Transverse colon (tissue), 4 donors: ENCODE measurements around the gene RAB30. TPM values are rescaled to one million over a fixed set of nuclear protein-coding genes. Genes with fewer than 3 reads are reported as not detected.

ENCODE experiments used
- DNase-seq: peaks from one replicate; pipeline ENCODE4 v3.0.0-alpha.2; 2019
- H3K27ac ChIP-seq, 4 donors: fragments of 200-600 bp; sonication (generic); 2 replicates each; pipeline ENCODE4 v1.5.1; 2016 to 2018; ENCODE audit warnings: inconsistent platforms in 4 of 4
- H3K27me3 ChIP-seq: fragments of 200-600 bp; sonication (generic); 2 replicates; pipeline ENCODE4 v1.5.1; 2017; ENCODE audit warnings: inconsistent platforms
- H3K36me3 ChIP-seq, 4 donors: fragments of 200-600 bp; sonication (generic); 2 replicates each; pipeline ENCODE4 v1.5.1; 2017 to 2019; ENCODE audit warnings: inconsistent platforms in 4 of 4
- H3K4me1 ChIP-seq, 4 donors: fragments of 200-600 bp; sonication (generic); 2 replicates each; pipeline ENCODE4 v1.5.1; 2017 to 2020; ENCODE audit warnings: inconsistent platforms in 4 of 4
- H3K4me3 ChIP-seq, 4 donors: fragments of 200-600 bp; sonication (generic); 1 replicate in 1 of 4; 2 replicates in 3 of 4; pipeline versions ENCODE4 v1.5.1 to v1.6.1; 2017 to 2019; ENCODE audit warnings: inconsistent platforms in 4 of 4
- H3K9me3 ChIP-seq, 2 donors: fragments of 200-600 bp; sonication (generic); 2 replicates each; pipeline ENCODE4 v1.5.1; 2017 to 2019; ENCODE audit warnings: inconsistent platforms in 2 of 2
- EP300 ChIP-seq: sonication (generic); formaldehyde crosslinking; IDR thresholded peaks from one replicate; pipeline ENCODE4 v1.6.1; 2017; ENCODE audit warnings: antibody characterized with exemption, low read depth
- POLR2A ChIP-seq: fragments of 450-650 bp; IDR thresholded peaks from one replicate; pipeline ENCODE4 v1.6.1; 2016; ENCODE audit warnings: antibody characterized with exemption, mild to moderate bottlenecking, moderate library complexity
- POLR2AphosphoS5 ChIP-seq, 3 donors: sonication (generic); formaldehyde crosslinking; IDR thresholded peaks; one replicate each; pipeline ENCODE4 v1.6.1; 2016; ENCODE audit warnings: antibody characterized with exemption in 3 of 3
- WGBS, 2 donors: methylation state at CpG; one replicate each; pipeline ENCODE4 v1.1.5; 2018; ENCODE audit warnings: low coverage in 1 of 2; 5-methylcytosine and 5-hydroxymethylcytosine counted together
- in situ Hi-C, 4 donors: fragments of 200-750 bp; cut with MboI; loops; one replicate each; pipeline versions ENCODE4 v1.15.0 to v1.15.1; 2017; ENCODE audit warnings: low sequenced_read_pairs in 3 of 4, low pct_ligation_motif_present in 1 of 4, low pct_unique_long_range_greater_than_20kb in 1 of 4
- intact Hi-C: fragments of 100-400 bp; cut with DNase I; formaldehyde crosslinking; loops from one replicate; pipeline ENCODE4 v1.15.1; 2023; ENCODE audit warnings: low total_unique reads
- total RNA-seq, 4 donors: library from RNA; depleted of rRNA; stranded (reverse); fragments of >200 nt; gene quantifications; one replicate each; pipeline ENCODE4 v1.1.0, GENCODE V29; 2016
- TF ChIP-seq, protein P1 (sequence below), 5 experiments: fragments of 200-600 bp in 3 of 5; fragments of 450-650 bp in 2 of 5; sonication (generic) in 3 of 5; IDR thresholded peaks; 1 replicate in 2 of 5; 2 replicates in 3 of 5; pipeline ENCODE4 v1.5.1; 2016 to 2017; ENCODE audit warnings: antibody characterized with exemption in 5 of 5, inconsistent platforms in 3 of 5, mild to moderate bottlenecking in 2 of 5, moderate library complexity in 1 of 5

The RAB30 gene
- total RNA-seq, 4 donors from 2014 or later = 2.2 to 29.9 (median 14.5) TPM

DNA sequence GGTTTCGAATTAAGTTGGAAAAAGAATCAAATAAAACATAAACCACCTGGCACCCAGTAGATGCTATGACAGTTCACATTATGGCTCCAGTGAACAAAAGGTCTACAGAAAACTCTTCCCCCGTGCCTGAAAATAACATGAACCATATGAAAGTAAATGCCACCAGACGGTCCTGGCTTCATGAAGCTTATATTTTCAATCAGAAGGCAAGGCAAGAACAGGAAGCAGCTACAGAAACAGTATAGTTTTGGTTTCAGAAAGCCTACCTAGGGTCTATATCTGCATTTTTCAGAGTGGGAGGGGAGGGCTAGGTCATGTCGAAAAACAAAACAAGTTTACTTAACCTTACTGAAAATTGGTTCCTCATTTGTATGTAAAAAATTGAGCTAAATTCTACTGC lies 9.8 kb downstream of the RAB30 start:
- intact Hi-C loops (no loop called here), in situ Hi-C loops (loop anchor here in 2 of 4 donors (10.0 kb wide), 1 partner anchor 157 kb away; the partner anchor contains the start of genes DDIAS (in 2 of the 2) and PRCP (in 2 of the 2))
- 64 to 69% methylated on average over 2 to 4 of the region's 4 CpGs for WGBS, 2 donors
- no peak for TF ChIP-seq EP300
- TF ChIP-seq, protein P1, sequence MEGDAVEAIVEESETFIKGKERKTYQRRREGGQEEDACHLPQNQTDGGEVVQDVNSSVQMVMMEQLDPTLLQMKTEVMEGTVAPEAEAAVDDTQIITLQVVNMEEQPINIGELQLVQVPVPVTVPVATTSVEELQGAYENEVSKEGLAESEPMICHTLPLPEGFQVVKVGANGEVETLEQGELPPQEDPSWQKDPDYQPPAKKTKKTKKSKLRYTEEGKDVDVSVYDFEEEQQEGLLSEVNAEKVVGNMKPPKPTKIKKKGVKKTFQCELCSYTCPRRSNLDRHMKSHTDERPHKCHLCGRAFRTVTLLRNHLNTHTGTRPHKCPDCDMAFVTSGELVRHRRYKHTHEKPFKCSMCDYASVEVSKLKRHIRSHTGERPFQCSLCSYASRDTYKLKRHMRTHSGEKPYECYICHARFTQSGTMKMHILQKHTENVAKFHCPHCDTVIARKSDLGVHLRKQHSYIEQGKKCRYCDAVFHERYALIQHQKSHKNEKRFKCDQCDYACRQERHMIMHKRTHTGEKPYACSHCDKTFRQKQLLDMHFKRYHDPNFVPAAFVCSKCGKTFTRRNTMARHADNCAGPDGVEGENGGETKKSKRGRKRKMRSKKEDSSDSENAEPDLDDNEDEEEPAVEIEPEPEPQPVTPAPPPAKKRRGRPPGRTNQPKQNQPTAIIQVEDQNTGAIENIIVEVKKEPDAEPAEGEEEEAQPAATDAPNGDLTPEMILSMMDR (IDR thresholded peaks at IDR 0.05) = no peak
- TF ChIP-seq POLR2A = no peak
- TF ChIP-seq POLR2AphosphoS5 (IDR thresholded peaks at IDR 0.05) = no peak
- H3K4me3 ChIP-seq = no peak overlapping the region
- DNase-seq = no peak
- no peaks in the 10 kb centered on the region for H3K27me3 ChIP-seq
- no peaks in the 10 kb centered on the region for H3K36me3 ChIP-seq
- H3K4me1 ChIP-seq = peaks cover 6 to 19% (median 9%) of the 10 kb centered on the region in 4 donors
- no peaks in the 10 kb centered on the region for H3K9me3 ChIP-seq
- peak overlapping the region in 3 of 4 donors; percentile 54 to 66 (median 64) for H3K27ac ChIP-seq

DNA sequence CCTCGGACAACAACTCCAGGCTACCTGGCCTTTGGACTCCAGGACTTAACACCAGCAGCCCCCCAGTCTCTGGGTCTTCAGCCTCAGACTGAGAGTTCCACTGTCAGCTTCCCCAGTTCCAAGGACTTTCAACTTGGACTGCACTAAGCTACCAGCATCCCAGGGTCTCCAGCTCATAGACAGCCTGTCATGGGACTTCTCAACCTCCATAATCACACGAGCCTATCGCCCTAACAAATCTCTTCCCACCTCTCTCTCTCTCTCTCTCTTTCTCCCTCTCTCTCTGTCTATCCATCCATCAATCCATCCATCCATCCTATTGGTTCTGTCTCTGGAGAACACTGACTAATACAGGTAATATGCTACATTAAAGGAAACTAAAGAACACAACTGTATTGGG lies 10.7 kb downstream of the RAB30 start:
- in situ Hi-C loops = loop anchor here in 2 of 4 donors (10.0 kb wide), 1 partner anchor 156 kb away; the partner anchor contains the start of genes DDIAS (in 2 of the 2) and PRCP (in 2 of the 2)
- intact Hi-C loops = no loop called here
- Histone ChIP-seq H3K9me3 (no peaks in the 10 kb centered on the region), H3K4me1 (peaks cover 6 to 25% (median 11%) of the 10 kb centered on the region in 4 donors), H3K36me3 (no peaks in the 10 kb centered on the region), H3K27ac (no peak overlapping the region), H3K27me3 (no peaks in the 10 kb centered on the region), H3K4me3 (no peak overlapping the region)
- DNase-seq = no peak
- 100% methylated on average over 3 of the region's 3 CpGs; no CpG with 5 or more reads in 1 of the 2 donors for WGBS, 2 donors
- no peak for TF ChIP-seq POLR2A

DNA sequence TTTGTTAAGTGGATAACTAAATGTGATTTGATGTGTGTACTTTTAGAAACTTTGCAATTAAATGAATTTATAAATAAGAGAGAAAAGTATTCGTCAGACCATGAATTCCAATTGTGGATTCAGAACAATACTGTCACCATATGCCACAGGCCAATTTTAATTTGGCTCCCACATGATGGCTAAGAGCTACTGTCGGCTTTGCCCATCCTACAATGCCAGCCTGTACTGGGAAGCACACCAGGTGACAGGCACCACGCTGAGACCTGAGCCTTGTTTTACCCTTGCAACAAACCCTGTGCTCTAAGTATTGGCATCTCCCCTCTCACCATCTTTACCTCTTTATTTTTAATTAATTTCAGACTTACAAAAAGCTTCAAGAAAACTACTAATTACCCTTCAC lies 14.0 kb downstream of the RAB30 start:
- no peaks in the 10 kb centered on the region for H3K36me3 ChIP-seq
- H3K4me3 ChIP-seq = no peak overlapping the region
- no peak overlapping the region for H3K27ac ChIP-seq
- H3K27me3 ChIP-seq = no peaks in the 10 kb centered on the region
- no peak for TF ChIP-seq POLR2A
- TF ChIP-seq, protein P1 (IDR thresholded peaks at IDR 0.05) = no peak
- TF ChIP-seq EP300 = no peak
- no peak for TF ChIP-seq POLR2AphosphoS5 (IDR thresholded peaks at IDR 0.05)
- H3K9me3 ChIP-seq = no peaks in the 10 kb centered on the region
- DNase-seq = no peak
- in situ Hi-C loops = no loop called here
- intact Hi-C loops = no loop called here
- 93 to 100% methylated on average over 1 to 3 of the region's 3 CpGs for WGBS, 2 donors
- H3K4me1 ChIP-seq = peaks cover 5 to 33% (median 16%) of the 10 kb centered on the region in 4 donors

DNA sequence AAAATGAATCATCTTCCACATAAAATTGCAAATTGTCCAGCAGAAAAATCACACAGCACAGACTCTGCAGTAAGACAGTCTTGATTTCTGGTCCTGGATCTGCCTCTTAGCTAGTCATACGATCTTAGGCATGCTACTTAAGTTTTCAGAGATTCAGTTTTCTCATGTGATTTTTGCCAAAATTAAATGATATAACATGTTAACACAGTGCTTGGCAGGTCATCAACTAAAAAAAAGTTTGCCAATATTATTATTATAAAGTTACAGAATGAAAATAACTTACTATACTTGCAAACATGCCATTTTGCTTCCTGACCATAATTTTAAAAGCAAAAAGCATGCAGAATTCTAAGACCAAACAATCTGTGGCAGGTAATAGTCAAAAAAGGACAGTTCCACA lies 15.1 kb downstream of the RAB30 start:
- intact Hi-C loops (no loop called here), in situ Hi-C loops (no loop called here)
- TF ChIP-seq, protein P1 (IDR thresholded peaks at IDR 0.05) = no peak
- TF ChIP-seq POLR2AphosphoS5 (IDR thresholded peaks at IDR 0.05) = no peak
- TF ChIP-seq POLR2A = no peak
- TF ChIP-seq EP300 = no peak
- no peaks in the 10 kb centered on the region for H3K27me3 ChIP-seq
- DNase-seq = no peak
- no peak overlapping the region for H3K4me3 ChIP-seq
- no peaks in the 10 kb centered on the region for H3K9me3 ChIP-seq
- peaks cover 11 to 36% (median 18%) of the 10 kb centered on the region in 4 donors for H3K4me1 ChIP-seq
- no peak overlapping the region for H3K27ac ChIP-seq
- no peaks in the 10 kb centered on the region for H3K36me3 ChIP-seq
- WGBS, 2 donors = 84 to 90% methylated on average over 1 of the region's 1 CpG

DNA sequence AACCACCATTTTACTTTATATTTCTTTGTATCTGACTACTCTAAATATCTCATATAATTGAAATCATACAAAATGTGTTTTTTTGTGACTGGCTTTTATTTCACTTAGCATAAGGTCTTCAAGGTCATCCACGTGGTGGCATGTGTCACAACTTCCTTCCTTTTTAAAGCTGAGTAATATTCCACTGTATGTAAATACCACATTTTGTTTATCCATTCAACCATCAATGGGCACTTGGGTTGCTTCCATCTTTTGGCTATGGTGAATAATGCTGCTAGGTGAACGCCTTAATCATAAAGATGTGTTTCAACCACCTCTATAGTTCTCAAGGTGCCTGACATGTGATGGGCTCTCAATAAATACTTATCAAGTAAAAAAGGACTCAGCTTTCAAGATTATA lies 15.5 kb downstream of the RAB30 start:
- 68 to 100% methylated on average over 1 to 2 of the region's 2 CpGs for WGBS, 2 donors
- in situ Hi-C loops (no loop called here), intact Hi-C loops (no loop called here)
- Histone ChIP-seq H3K4me1 (peaks cover 11 to 36% (median 18%) of the 10 kb centered on the region in 4 donors), H3K27ac (no peak overlapping the region), H3K36me3 (no peaks in the 10 kb centered on the region), H3K9me3 (no peaks in the 10 kb centered on the region), H3K4me3 (no peak overlapping the region), H3K27me3 (no peaks in the 10 kb centered on the region)
- no peak for DNase-seq
- TF ChIP-seq POLR2AphosphoS5 (IDR thresholded peaks at IDR 0.05) (no peak), POLR2A (no peak), EP300 (no peak)
- TF ChIP-seq, protein P1 (IDR thresholded peaks at IDR 0.05) = no peak
